GM23338 (cell line): Measurements from ENCODE around the gene PEPD. TPM values are rescaled to one million over a fixed set of nuclear protein-coding genes. Genes with fewer than 3 reads are reported as not detected.

Experiments used
- ATAC-seq: fragments of 200-7000 bp; cut with Tn5 transposase; 3 replicates; pipeline ENCODE4 v1.9.1; 2020
- DNase-seq: peaks from one replicate; pipeline ENCODE4 v3.0.0-alpha.2; 2015; ENCODE audit warnings: low spot score
- H2AFZ ChIP-seq: fragments of 200-600 bp; sonication (generic); 2 replicates; pipeline ENCODE4 v1.8.0; 2016; ENCODE audit warnings: antibody characterized with exemption, mild to moderate bottlenecking, moderate library complexity
- H3F3A ChIP-seq: fragments of 200-600 bp; sonication (generic); replicated peaks from 2 replicates; pipeline ENCODE4 v1.8.0; 2017; ENCODE audit warnings: antibody characterized with exemption, mixed run types, low read depth
- H3K27ac ChIP-seq: fragments of 200-600 bp; sonication (generic); 2 replicates; pipeline ENCODE4 v1.6.1; 2016; ENCODE audit warnings: low read depth
- H3K27me3 ChIP-seq: fragments of 200-600 bp; sonication (generic); 2 replicates; pipeline ENCODE4 v1.8.0; 2016; ENCODE audit warnings: mild to moderate bottlenecking, mixed run types, moderate library complexity; ENCODE audit not compliant: insufficient read depth
- H3K36me3 ChIP-seq: fragments of 200-600 bp; sonication (generic); 2 replicates; pipeline ENCODE4 v1.8.0; 2016; ENCODE audit warnings: mild to moderate bottlenecking; ENCODE audit not compliant: insufficient read depth
- H3K4me1 ChIP-seq: fragments of 200-600 bp; sonication (generic); 2 replicates; pipeline ENCODE4 v1.8.0; 2016; ENCODE audit warnings: mild to moderate bottlenecking, moderate library complexity; ENCODE audit not compliant: insufficient read depth
- H3K4me2 ChIP-seq: fragments of 200-600 bp; sonication (generic); 2 replicates; pipeline ENCODE4 v1.7.1; 2017; ENCODE audit warnings: mixed run types
- H3K4me3 ChIP-seq: fragments of 200-600 bp; sonication (generic); 2 replicates; pipeline ENCODE4 v1.6.1; 2016; ENCODE audit warnings: mixed run types
- H3K79me2 ChIP-seq: fragments of 200-600 bp; sonication (generic); replicated peaks from 2 replicates; pipeline ENCODE4 v1.8.0; 2017; ENCODE audit warnings: mild to moderate bottlenecking; ENCODE audit not compliant: insufficient read depth
- H3K9me2 ChIP-seq: fragments of 200-600 bp; sonication (generic); 2 replicates; pipeline ENCODE4 v1.8.0; 2017; ENCODE audit not compliant: insufficient read depth
- H4K20me1 ChIP-seq: fragments of 200-600 bp; sonication (generic); replicated peaks from 2 replicates; pipeline ENCODE4 v1.8.0; 2017; ENCODE audit warnings: mild to moderate bottlenecking; ENCODE audit not compliant: insufficient read depth
- H3K27ac Mint-ChIP-seq: 2 replicates; pipeline ENCODE4 v1.8.0; 2020; ENCODE audit warnings: inconsistent platforms, mild to moderate bottlenecking, moderate library complexity, mixed read lengths
- H3K27me3 Mint-ChIP-seq: 3 replicates; pipeline ENCODE4 v1.8.0; 2022; ENCODE audit warnings: low read depth, mild to moderate bottlenecking, moderate library complexity, mixed read lengths, inconsistent platforms; ENCODE audit not compliant: insufficient read depth, poor library complexity
- H3K36me3 Mint-ChIP-seq: 3 replicates; pipeline ENCODE4 v1.8.0; 2021; ENCODE audit warnings: low read depth, mild to moderate bottlenecking, inconsistent platforms, moderate library complexity, mixed read lengths
- H3K4me1 Mint-ChIP-seq: 3 replicates; pipeline ENCODE4 v1.8.0; 2020; ENCODE audit warnings: mild to moderate bottlenecking, inconsistent platforms, mixed read lengths
- H3K4me3 Mint-ChIP-seq: 3 replicates; pipeline ENCODE4 v1.8.0; 2021; ENCODE audit warnings: moderate library complexity, mild to moderate bottlenecking, inconsistent platforms, mixed read lengths
- H3K9me3 Mint-ChIP-seq: 3 replicates; pipeline ENCODE4 v1.8.0; 2020; ENCODE audit warnings: moderate library complexity, mild to moderate bottlenecking, inconsistent platforms, mixed read lengths
- CREB1 ChIP-seq: fragments of 250-450 bp; sonication (Bioruptor Pico); IDR thresholded peaks from 2 replicates; pipeline ENCODE4 v1.5.0; 2020; ENCODE audit warnings: low read depth, mild to moderate bottlenecking, moderate library complexity
- ETS1 ChIP-seq: IDR thresholded peaks from 2 replicates; pipeline ENCODE4 v1.6.1; 2016; ENCODE audit warnings: antibody characterized with exemption
- EZH2 ChIP-seq: fragments of 200-600 bp; sonication (generic); IDR thresholded peaks from one replicate; pipeline ENCODE4 v1.8.0; 2017; ENCODE audit warnings: antibody characterized with exemption, mild to moderate bottlenecking, low read depth; ENCODE audit not compliant: unreplicated experiment
- EZH2phosphoT487 ChIP-seq: fragments of 200-600 bp; sonication (generic); IDR thresholded peaks from one replicate; pipeline ENCODE4 v1.8.1; 2018; ENCODE audit warnings: antibody characterized with exemption; ENCODE audit not compliant: unreplicated experiment
- NANOG ChIP-seq: IDR thresholded peaks from 2 replicates; pipeline ENCODE4 v1.6.1; 2016; ENCODE audit warnings: antibody characterized with exemption, borderline replicate concordance
- REST ChIP-seq: IDR thresholded peaks from one replicate; pipeline ENCODE4 v1.6.1; 2018; ENCODE audit warnings: antibody characterized with exemption; ENCODE audit not compliant: unreplicated experiment
- STAT1 ChIP-seq: IDR thresholded peaks from one replicate; pipeline ENCODE4 v1.6.1; 2016; ENCODE audit warnings: antibody characterized with exemption; ENCODE audit not compliant: unreplicated experiment
- polyA plus RNA-seq: library from polyadenylated mRNA; unstranded; fragments of >200 nt; fragmentation: Nextera tagmentation; extraction: Ambion mirVana; gene quantifications from 2 replicates; pipeline ENCODE4 v1.2.1, GENCODE V29; 2016
- total RNA-seq: library from RNA; depleted of rRNA; stranded (reverse); fragments of >200 nt; shearing (Covaris generic); gene quantifications from 2 replicates; pipeline ENCODE4 v1.2.3, GENCODE V29; 2014
- TF ChIP-seq, protein P1 (sequence below), 2 experiments: fragments of 200-600 bp in 1 of 2; sonication (generic) in 1 of 2; conservative IDR thresholded peaks; 2 replicates each; pipeline versions ENCODE4 v1.5.1 to v1.6.1; 2016 to 2017; ENCODE audit warnings: antibody characterized with exemption in 2 of 2, low read depth in 2 of 2, mild to moderate bottlenecking in 2 of 2, moderate library complexity in 1 of 2

The PEPD gene
- total and polyA plus RNA-seq, 2 experiments from 2014 or later, result 81.7 to 89.2 TPM

DNA sequence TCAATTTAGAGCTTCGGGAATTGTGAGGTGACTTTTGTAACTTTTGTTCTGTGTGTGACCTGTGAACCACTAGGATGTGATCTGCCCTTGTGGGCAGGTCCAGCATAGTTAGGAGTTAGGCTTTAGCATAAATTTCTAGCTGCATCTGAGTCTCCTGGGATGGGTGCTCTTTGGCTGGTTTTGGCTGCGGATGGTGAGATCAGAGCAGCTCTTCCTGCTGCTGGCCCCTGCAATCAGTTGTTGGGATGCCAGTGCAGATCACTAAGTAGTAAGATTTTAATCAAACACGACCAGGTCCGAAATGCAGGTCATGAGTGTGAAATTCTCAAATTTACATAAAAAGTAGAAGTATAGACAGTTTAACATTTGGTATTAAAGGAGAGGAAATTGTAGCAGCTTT, 139.6 kb downstream of the PEPD start (continued):
- TF ChIP-seq REST (no peak), EZH2phosphoT487 (no peak), CREB1 (CRISPR knock-in tag) (no peak), EZH2 (no peak)
- TF ChIP-seq, protein P1, sequence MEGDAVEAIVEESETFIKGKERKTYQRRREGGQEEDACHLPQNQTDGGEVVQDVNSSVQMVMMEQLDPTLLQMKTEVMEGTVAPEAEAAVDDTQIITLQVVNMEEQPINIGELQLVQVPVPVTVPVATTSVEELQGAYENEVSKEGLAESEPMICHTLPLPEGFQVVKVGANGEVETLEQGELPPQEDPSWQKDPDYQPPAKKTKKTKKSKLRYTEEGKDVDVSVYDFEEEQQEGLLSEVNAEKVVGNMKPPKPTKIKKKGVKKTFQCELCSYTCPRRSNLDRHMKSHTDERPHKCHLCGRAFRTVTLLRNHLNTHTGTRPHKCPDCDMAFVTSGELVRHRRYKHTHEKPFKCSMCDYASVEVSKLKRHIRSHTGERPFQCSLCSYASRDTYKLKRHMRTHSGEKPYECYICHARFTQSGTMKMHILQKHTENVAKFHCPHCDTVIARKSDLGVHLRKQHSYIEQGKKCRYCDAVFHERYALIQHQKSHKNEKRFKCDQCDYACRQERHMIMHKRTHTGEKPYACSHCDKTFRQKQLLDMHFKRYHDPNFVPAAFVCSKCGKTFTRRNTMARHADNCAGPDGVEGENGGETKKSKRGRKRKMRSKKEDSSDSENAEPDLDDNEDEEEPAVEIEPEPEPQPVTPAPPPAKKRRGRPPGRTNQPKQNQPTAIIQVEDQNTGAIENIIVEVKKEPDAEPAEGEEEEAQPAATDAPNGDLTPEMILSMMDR (conservative IDR thresholded peaks at IDR 0.05; ENCODE audit: low read depth in 2 of 2), result no peak

- Histone ChIP-seq H3K36me3 (no peaks in the 10 kb centered on the region; the same call in 1 of the 2 replicates), H3K27ac (no peak overlapping the region), H3K79me2 (peaks cover 97% of the 10 kb centered on the region), H3K9me2 (no peaks in the 10 kb centered on the region), H4K20me1 (peaks cover 83% of the 10 kb centered on the region), H3K4me1 (peaks cover 39% of the 10 kb centered on the region), H3K4me2 (no peak overlapping the region), H3K27me3 (no peaks in the 10 kb centered on the region), H3F3A (0 out of 2 replicates have a peak, but pooled peaks cover 5% of the 10 kb centered on the region), H2AFZ (no peak overlapping the region), H3K4me3 (no peak overlapping the region)
- ATAC-seq (no peak), DNase-seq (no peak)
- H3K27me3 Mint-ChIP-seq, result peaks cover 3% of the 10 kb centered on the region
- peaks cover 52% of the 10 kb centered on the region for H3K4me1 Mint-ChIP-seq
- H3K27ac Mint-ChIP-seq, result no peak overlapping the region
- no peak overlapping the region for H3K4me3 Mint-ChIP-seq
- no peaks in the 10 kb centered on the region for H3K9me3 Mint-ChIP-seq
- TF ChIP-seq EZH2phosphoT487 (no peak), NANOG (no peak), REST (no peak), STAT1 (no peak), ETS1 (no peak)
- H3K36me3 Mint-ChIP-seq, result peaks cover 18% of the 10 kb centered on the region
These were observed 140.5 kb downstream of the PEPD start for GRCh38 chr19:33381101-33381500.
